ENCODE data around the gene GLI3.

GLI3 gene

GRCh38 chr7:41918597-41918996, 318.4 kb downstream of the GLI3 start:
- Histone ChIP-seq H3K4me3 (ENCODE audit: low read length in 2 of 2) (no peak overlapping the region), H3K36me3 (ENCODE audit: control insufficient read depth in 2 of 2, insufficient read depth in 2 of 2, low read length in 2 of 2) (no peaks in the 10 kb centered on the region), H3K9me3 (ENCODE audit: control insufficient read depth in 2 of 2, low read length in 2 of 2) (no peaks in the 10 kb centered on the region), H3K27me3 (ENCODE audit: control insufficient read depth in 2 of 2, insufficient read depth in 2 of 2, low read length in 2 of 2) (no peaks in the 10 kb centered on the region), H3K4me1 (ENCODE audit: control insufficient read depth in 2 of 2, insufficient read depth in 2 of 2, low read length in 2 of 2) (no peaks in the 10 kb centered on the region), H3K27ac (ENCODE audit: low read depth in 2 of 2, low read length in 2 of 2) (no peak overlapping the region), H3K9ac (ENCODE audit: low read depth in 1 of 2, low read length in 2 of 2) (no peak overlapping the region)

GRCh38 chr7:41916450-41916927, 320.5 kb downstream of the GLI3 start:
- no peak overlapping the region for H3K4me3 ChIP-seq (ENCODE audit: low read length in 2 of 2)
- H3K9ac ChIP-seq (ENCODE audit: low read depth in 1 of 2, low read length in 2 of 2): no peak overlapping the region
- no peaks in the 10 kb centered on the region for H3K4me1 ChIP-seq (ENCODE audit: control insufficient read depth in 2 of 2, insufficient read depth in 2 of 2, low read length in 2 of 2)
- H3K27ac ChIP-seq (ENCODE audit: low read depth in 2 of 2, low read length in 2 of 2): peak overlapping the region in 1 of 2 donors; percentile 22
- H3K9me3 ChIP-seq (ENCODE audit: control insufficient read depth in 2 of 2, low read length in 2 of 2): no peaks in the 10 kb centered on the region
- H3K36me3 ChIP-seq (ENCODE audit: control insufficient read depth in 2 of 2, insufficient read depth in 2 of 2, low read length in 2 of 2): no peaks in the 10 kb centered on the region
- no peaks in the 10 kb centered on the region for H3K27me3 ChIP-seq (ENCODE audit: control insufficient read depth in 2 of 2, insufficient read depth in 2 of 2, low read length in 2 of 2)

- Histone ChIP-seq H3K36me3 (ENCODE audit: control insufficient read depth in 2 of 2, insufficient read depth in 2 of 2, low read length in 2 of 2) (no peaks in the 10 kb centered on the region), H3K9me3 (ENCODE audit: control insufficient read depth in 2 of 2, low read length in 2 of 2) (no peaks in the 10 kb centered on the region), H3K4me1 (ENCODE audit: control insufficient read depth in 2 of 2, insufficient read depth in 2 of 2, low read length in 2 of 2) (no peaks in the 10 kb centered on the region), H3K27ac (ENCODE audit: low read depth in 2 of 2, low read length in 2 of 2) (no peak overlapping the region), H3K27me3 (ENCODE audit: control insufficient read depth in 2 of 2, insufficient read depth in 2 of 2, low read length in 2 of 2) (no peaks in the 10 kb centered on the region), H3K4me3 (ENCODE audit: low read length in 2 of 2) (no peak overlapping the region), H3K9ac (ENCODE audit: low read depth in 1 of 2, low read length in 2 of 2) (no peak overlapping the region)
These were observed 321.1 kb downstream of the GLI3 start for GRCh38 chr7:41915871-41916270.

GRCh38 chr7:41912851-41913567, 324.0 kb downstream of the GLI3 start:
- H3K4me3 ChIP-seq (ENCODE audit: low read length in 2 of 2): no peak overlapping the region
- no peak overlapping the region for H3K27ac ChIP-seq (ENCODE audit: low read depth in 2 of 2, low read length in 2 of 2)
- no peaks in the 10 kb centered on the region for H3K9me3 ChIP-seq (ENCODE audit: control insufficient read depth in 2 of 2, low read length in 2 of 2)
- no peaks in the 10 kb centered on the region for H3K27me3 ChIP-seq (ENCODE audit: control insufficient read depth in 2 of 2, insufficient read depth in 2 of 2, low read length in 2 of 2)
- H3K9ac ChIP-seq (ENCODE audit: low read depth in 1 of 2, low read length in 2 of 2): no peak overlapping the region
- no peaks in the 10 kb centered on the region for H3K36me3 ChIP-seq (ENCODE audit: control insufficient read depth in 2 of 2, insufficient read depth in 2 of 2, low read length in 2 of 2)
- H3K4me1 ChIP-seq (ENCODE audit: control insufficient read depth in 2 of 2, insufficient read depth in 2 of 2, low read length in 2 of 2): no peaks in the 10 kb centered on the region

GRCh38 chr7:41912426-41912825, 324.6 kb downstream of the GLI3 start:
- Histone ChIP-seq H3K4me1 (ENCODE audit: control insufficient read depth in 2 of 2, insufficient read depth in 2 of 2, low read length in 2 of 2) (no peaks in the 10 kb centered on the region), H3K9me3 (ENCODE audit: control insufficient read depth in 2 of 2, low read length in 2 of 2) (no peaks in the 10 kb centered on the region), H3K27ac (ENCODE audit: low read depth in 2 of 2, low read length in 2 of 2) (no peak overlapping the region), H3K9ac (ENCODE audit: low read depth in 1 of 2, low read length in 2 of 2) (no peak overlapping the region), H3K36me3 (ENCODE audit: control insufficient read depth in 2 of 2, insufficient read depth in 2 of 2, low read length in 2 of 2) (no peaks in the 10 kb centered on the region), H3K4me3 (ENCODE audit: low read length in 2 of 2) (no peak overlapping the region), H3K27me3 (ENCODE audit: control insufficient read depth in 2 of 2, insufficient read depth in 2 of 2, low read length in 2 of 2) (no peaks in the 10 kb centered on the region)

- H3K27me3 ChIP-seq (ENCODE audit: control insufficient read depth in 2 of 2, insufficient read depth in 2 of 2, low read length in 2 of 2): no peaks in the 10 kb centered on the region
- H3K9ac ChIP-seq (ENCODE audit: low read depth in 1 of 2, low read length in 2 of 2): no peak overlapping the region
- H3K36me3 ChIP-seq (ENCODE audit: control insufficient read depth in 2 of 2, insufficient read depth in 2 of 2, low read length in 2 of 2): no peaks in the 10 kb centered on the region
- no peaks in the 10 kb centered on the region for H3K9me3 ChIP-seq (ENCODE audit: control insufficient read depth in 2 of 2, low read length in 2 of 2)
- no peak overlapping the region for H3K4me3 ChIP-seq (ENCODE audit: low read length in 2 of 2)
- no peak overlapping the region for H3K27ac ChIP-seq (ENCODE audit: low read depth in 2 of 2, low read length in 2 of 2)
- no peaks in the 10 kb centered on the region for H3K4me1 ChIP-seq (ENCODE audit: control insufficient read depth in 2 of 2, insufficient read depth in 2 of 2, low read length in 2 of 2)
These were observed 325.2 kb downstream of the GLI3 start for GRCh38 chr7:41911792-41912191.
